Pancreas (tissue), 10 donors: Measurements from ENCODE around the gene DNAJA1. TPM values are rescaled to one million over a fixed set of nuclear protein-coding genes. Genes with fewer than 3 reads are reported as not detected.

Experiments
- ATAC-seq, 4 donors: fragments of 200-7000 bp; cut with Tn5 transposase; one replicate each; pipeline versions ENCODE4 v1.8.0 to v1.9.1; 2020; ENCODE audit warnings: mild to moderate bottlenecking in 4 of 4, moderate library complexity in 4 of 4
- DNase-seq, 6 donors: peaks; one replicate each; pipeline ENCODE4 v3.0.0-alpha.2; 2020
- FAIRE-seq: peaks from 2 replicates; lab custom pipeline; 2012; peaks lifted over from hg19 to GRCh38; lab: Jason Lieb, UNC
- H3K27ac ChIP-seq, 4 donors: fragments of 200-600 bp; sonication (generic); 1 replicate in 3 of 4; 2 replicates in 1 of 4; pipeline versions ENCODE4 v1.5.0 to v1.8.0; 2020
- H3K27me3 ChIP-seq, 4 donors: fragments of 200-600 bp; one replicate each; pipeline ENCODE4 v1.8.0; 2021
- H3K36me3 ChIP-seq, 3 donors: fragments of 200-600 bp; sonication (generic) in 1 of 3; one replicate each; pipeline versions ENCODE4 v1.5.0 to v1.8.0; 2020 to 2021
- H3K4me1 ChIP-seq, 3 donors: fragments of 200-600 bp; one replicate each; pipeline ENCODE4 v1.8.0; 2021
- H3K4me3 ChIP-seq, 4 donors: fragments of 200-600 bp; sonication (generic) in 2 of 4; one replicate each; pipeline versions ENCODE4 v1.5.0 to v1.8.0; 2020 to 2021
- H3K9me3 ChIP-seq, 4 donors: fragments of 200-600 bp; one replicate each; pipeline ENCODE4 v1.8.0; 2021
- WGBS, 2 donors: extraction: QIAGEN DNeasy Blood & Tissue Kit; methylation state at CpG; one replicate each; pipeline ENCODE4 v1.1.7; 2013; 5-methylcytosine and 5-hydroxymethylcytosine counted together
- intact Hi-C, 3 donors: fragments of 100-400 bp; cut with DNase I; formaldehyde crosslinking; loops; one replicate each; pipeline versions ENCODE4 v1.11.1 to v1.14.2; 2022
- polyA plus RNA-seq, 2 donors: library from polyadenylated mRNA; stranded (reverse); fragments of 200-250 nt; gene quantifications; one replicate each; pipeline ENCODE4 v1.2.3, GENCODE V29; 2013
- total RNA-seq, 6 donors: library from RNA; stranded (reverse); fragmentation: NEBNext Ultra II Directional in 4 of 6; extraction: Animal tissue kit (Norgen Biotek cat#: 25700) in 4 of 6; gene quantifications; one replicate each; pipeline versions ENCODE4 v1.2.1 to v1.2.4, GENCODE V29; 2021 to 2023
- TF ChIP-seq, protein P1 (sequence below), 4 donors: fragments of 200-600 bp; sonication (generic) in 3 of 4; IDR thresholded peaks; one replicate each; pipeline versions ENCODE4 v1.5.0 to v1.8.0; 2021; ENCODE audit warnings: antibody characterized with exemption in 4 of 4
- donor health status: healthy with polysubstance abuse.
- donor health status: DM: no; HTN: no; CAD: no; lungs with moderate emphysema.
- donor health status: DM: no; HTN: no; CAD: no.
- donor health status: control.
- donor health status: control.
- donor health status: Bipolar disorder and iron deficiency.
- donor health status: DM: yes; HTN: yes; CAD: no.
- donor health status: DM: no; HTN: no; CAD: no.
- donor health status: DM: no; HTN: no; CAD: no.
- donor health status: DM: yes; HTN: yes; CAD: no.

DNAJA1 gene
- total and polyA plus RNA-seq, 8 donors: 21.2 to 65.5 (median 34.4) TPM

DNA sequence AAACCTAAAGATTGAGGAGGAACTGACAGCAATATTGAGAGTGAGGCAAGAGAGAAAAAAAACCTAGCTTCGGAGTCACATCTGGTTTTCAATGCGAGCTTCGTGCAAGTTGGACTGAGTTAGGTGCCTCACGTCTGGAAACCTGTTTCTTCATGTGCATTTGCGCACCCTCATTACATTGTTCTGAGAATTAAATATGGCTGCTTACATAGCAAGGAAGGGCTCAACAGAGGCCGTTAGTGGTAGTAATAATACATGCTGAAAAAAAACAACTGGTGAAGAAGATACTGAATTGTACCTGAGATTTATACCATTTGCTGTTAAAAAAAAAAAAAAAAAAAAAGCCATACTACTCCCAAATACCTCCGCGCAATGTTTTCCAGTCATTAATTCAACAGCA is 18.6 kb downstream of the DNAJA1 start:
- intact Hi-C loops: no loop called here
- FAIRE-seq (no peak), DNase-seq (no peak), ATAC-seq (no peak)
- Histone ChIP-seq H3K9me3 (no peaks in the 10 kb centered on the region), H3K36me3 (peaks cover 2 to 24% (median 16%) of the 10 kb centered on the region in 3 donors), H3K4me3 (peak overlapping the region; percentile 51 to 63 (median 56)), H3K4me1 (peaks cover 0 to 18% (median 13%) of the 10 kb centered on the region in 3 donors), H3K27ac (peak overlapping the region in 3 of 4 donors; percentile 76 to 95 (median 93)), H3K27me3 (no peaks in the 10 kb centered on the region)
- WGBS, 2 donors: 58 to 59% methylated on average over 8 of the region's 8 CpGs
- TF ChIP-seq, protein P1, sequence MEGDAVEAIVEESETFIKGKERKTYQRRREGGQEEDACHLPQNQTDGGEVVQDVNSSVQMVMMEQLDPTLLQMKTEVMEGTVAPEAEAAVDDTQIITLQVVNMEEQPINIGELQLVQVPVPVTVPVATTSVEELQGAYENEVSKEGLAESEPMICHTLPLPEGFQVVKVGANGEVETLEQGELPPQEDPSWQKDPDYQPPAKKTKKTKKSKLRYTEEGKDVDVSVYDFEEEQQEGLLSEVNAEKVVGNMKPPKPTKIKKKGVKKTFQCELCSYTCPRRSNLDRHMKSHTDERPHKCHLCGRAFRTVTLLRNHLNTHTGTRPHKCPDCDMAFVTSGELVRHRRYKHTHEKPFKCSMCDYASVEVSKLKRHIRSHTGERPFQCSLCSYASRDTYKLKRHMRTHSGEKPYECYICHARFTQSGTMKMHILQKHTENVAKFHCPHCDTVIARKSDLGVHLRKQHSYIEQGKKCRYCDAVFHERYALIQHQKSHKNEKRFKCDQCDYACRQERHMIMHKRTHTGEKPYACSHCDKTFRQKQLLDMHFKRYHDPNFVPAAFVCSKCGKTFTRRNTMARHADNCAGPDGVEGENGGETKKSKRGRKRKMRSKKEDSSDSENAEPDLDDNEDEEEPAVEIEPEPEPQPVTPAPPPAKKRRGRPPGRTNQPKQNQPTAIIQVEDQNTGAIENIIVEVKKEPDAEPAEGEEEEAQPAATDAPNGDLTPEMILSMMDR (IDR thresholded peaks at IDR 0.05): no peak

DNA sequence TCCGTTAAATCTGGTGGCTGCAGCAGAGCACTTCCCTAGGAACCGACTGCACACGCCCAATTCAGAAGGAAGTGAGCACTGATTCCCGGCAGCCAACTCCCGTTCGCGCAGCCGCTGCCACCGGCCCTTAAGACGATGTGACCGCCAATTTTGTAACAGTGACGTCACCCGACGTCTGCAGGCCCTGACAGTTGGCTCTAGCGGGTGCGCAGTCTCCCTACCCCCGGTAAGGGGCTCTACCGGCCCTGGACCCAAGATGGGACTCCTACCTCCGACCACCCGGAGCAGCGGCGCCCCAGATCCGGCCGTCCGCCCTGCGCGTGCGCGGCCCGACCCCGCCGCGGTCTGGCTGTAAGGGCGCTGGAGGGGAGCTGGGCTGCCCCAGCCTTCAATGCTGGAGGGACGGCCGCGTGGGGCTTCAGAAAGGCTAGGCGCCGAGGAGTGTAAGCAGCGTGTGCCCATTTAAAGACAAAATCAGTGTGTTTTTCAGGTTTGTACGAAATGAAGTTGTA is 19.1 kb downstream of the DNAJA1 start:
- Histone ChIP-seq H3K4me1 (peaks cover 0 to 18% (median 13%) of the 10 kb centered on the region in 3 donors), H3K27ac (peak overlapping the region; percentile 71 to 95 (median 84)), H3K27me3 (no peaks in the 10 kb centered on the region), H3K9me3 (no peaks in the 10 kb centered on the region), H3K36me3 (peaks cover 2 to 19% (median 10%) of the 10 kb centered on the region in 3 donors), H3K4me3 (peak overlapping the region; percentile 51 to 63 (median 56))
- DNase-seq (peak; percentile 77 to 84 (median 82)), FAIRE-seq (no peak), ATAC-seq (peak; percentile 87 to 96 (median 89))
- WGBS, 2 donors: 1 to 3% methylated on average over 41 of the region's 41 CpGs
- intact Hi-C loops: no loop called here
- TF ChIP-seq, protein P1 (IDR thresholded peaks at IDR 0.05): no peak

DNA sequence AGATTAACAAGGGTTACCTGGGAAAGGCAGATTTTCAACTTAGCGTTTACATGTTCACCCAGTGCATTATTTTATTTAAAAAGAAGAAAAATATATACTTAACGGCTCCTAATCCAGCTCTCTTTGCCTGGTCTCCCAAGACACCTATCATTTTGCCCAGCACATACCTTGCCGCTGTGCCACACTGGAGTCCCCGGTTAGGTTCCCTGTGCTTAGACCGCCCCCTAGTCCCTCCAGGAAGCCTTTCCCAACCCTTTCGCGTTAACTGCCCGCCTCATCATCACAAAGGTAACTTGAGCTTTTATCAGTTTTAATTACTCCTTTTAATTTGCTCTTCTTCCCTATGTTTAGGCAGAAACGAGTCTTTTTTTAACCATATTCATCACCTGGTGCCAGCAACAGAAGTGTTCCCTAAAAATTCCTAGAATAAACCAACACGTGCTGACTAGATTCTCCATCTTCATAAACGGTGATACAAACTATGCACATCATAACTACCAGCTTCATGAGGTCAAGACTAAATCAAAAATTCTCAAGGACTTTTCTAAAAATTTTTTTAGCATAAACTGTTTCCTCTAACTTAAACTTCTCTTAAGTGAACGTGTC is 19.7 kb downstream of the DNAJA1 start:
- Histone ChIP-seq H3K4me1 (peaks cover 0 to 18% (median 13%) of the 10 kb centered on the region in 3 donors), H3K27ac (peak overlapping the region; percentile 71 to 95 (median 84)), H3K36me3 (peaks cover 2 to 18% (median 10%) of the 10 kb centered on the region in 3 donors), H3K9me3 (no peaks in the 10 kb centered on the region), H3K27me3 (no peaks in the 10 kb centered on the region), H3K4me3 (peak overlapping the region; percentile 51 to 63 (median 56))
- TF ChIP-seq, protein P1 (IDR thresholded peaks at IDR 0.05): no peak
- 22 to 26% methylated on average over 12 of the region's 12 CpGs for WGBS, 2 donors
- ATAC-seq: peak; percentile 62 to 84 (median 78)
- no peak for FAIRE-seq
- intact Hi-C loops: no loop called here
- DNase-seq: peak in 5 of 6 donors; percentile 33 to 65 (median 38)

DNA sequence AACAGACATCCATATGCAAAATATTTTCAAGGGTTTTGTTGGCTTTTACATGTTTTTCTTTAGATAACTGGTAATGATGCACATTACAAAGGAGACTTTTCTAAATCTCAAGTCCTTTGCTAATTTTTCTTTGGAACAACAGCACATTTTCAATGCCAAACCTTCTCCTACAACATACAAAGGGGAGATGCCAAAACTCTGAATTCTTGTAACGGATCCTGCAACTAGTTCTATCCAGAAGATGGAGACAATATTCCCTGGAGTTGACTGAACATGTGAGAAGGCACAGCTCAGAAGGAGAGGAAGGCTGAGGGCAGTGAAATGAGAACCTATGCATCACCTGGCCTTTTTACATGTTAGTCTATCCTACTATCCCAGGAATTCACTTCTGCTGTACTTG is 21.0 kb downstream of the DNAJA1 start:
- WGBS, 2 donors: 77 to 89% methylated on average over 1 of the region's 1 CpG
- TF ChIP-seq, protein P1 (IDR thresholded peaks at IDR 0.05): no peak
- intact Hi-C loops: no loop called here
- Histone ChIP-seq H3K4me3 (no peak overlapping the region), H3K9me3 (no peaks in the 10 kb centered on the region), H3K4me1 (peaks cover 0 to 18% (median 13%) of the 10 kb centered on the region in 3 donors), H3K27me3 (no peaks in the 10 kb centered on the region), H3K27ac (no peak overlapping the region), H3K36me3 (peaks cover 2 to 18% (median 10%) of the 10 kb centered on the region in 3 donors)
- ATAC-seq (no peak), DNase-seq (no peak), FAIRE-seq (no peak)

DNA sequence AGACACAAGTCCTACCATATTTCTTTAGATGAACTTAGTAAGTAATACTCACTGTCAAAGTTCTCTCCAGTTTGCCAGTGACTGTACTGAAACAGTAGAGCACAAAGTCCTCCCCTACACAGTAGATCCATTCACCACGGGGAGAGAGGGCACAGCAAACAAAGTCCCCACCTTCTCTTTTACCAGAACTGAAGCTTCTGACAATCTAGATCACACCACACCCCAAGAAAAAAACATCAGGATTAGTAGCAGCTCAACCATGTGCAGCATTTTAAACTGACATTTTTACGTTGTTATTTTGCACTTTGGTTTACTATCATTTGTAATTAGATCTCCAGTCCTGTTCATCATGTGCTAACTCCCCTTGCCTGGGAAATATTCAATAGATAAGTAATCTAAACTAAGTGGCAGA is 23.0 kb downstream of the DNAJA1 start:
- no peak overlapping the region for H3K27ac ChIP-seq
- intact Hi-C loops: no loop called here
- no peak for FAIRE-seq
- H3K36me3 ChIP-seq: peaks cover 2 to 38% (median 10%) of the 10 kb centered on the region in 3 donors
- H3K4me3 ChIP-seq: no peak overlapping the region
- no peak for ATAC-seq
- TF ChIP-seq, protein P1 (IDR thresholded peaks at IDR 0.05): no peak
- H3K9me3 ChIP-seq: no peaks in the 10 kb centered on the region
- 85 to 94% methylated on average over 2 of the region's 2 CpGs for WGBS, 2 donors
- peaks cover 0 to 7% (median 6%) of the 10 kb centered on the region in 3 donors for H3K4me1 ChIP-seq
- no peak for DNase-seq
- H3K27me3 ChIP-seq: no peaks in the 10 kb centered on the region
